HCT116 (cell line): ENCODE data around the gene HLA-DMA. TPM values are rescaled to one million over a fixed set of nuclear protein-coding genes. Genes with fewer than 3 reads are reported as not detected.

ENCODE experiments used
- ATAC-seq: fragments of 200-7000 bp; cut with Tn5 transposase; 2 replicates; pipeline ENCODE4 v1.9.1; 2020; ENCODE audit warnings: mild to moderate bottlenecking, moderate library complexity
- BruUV-seq: library from RNA; stranded (reverse); fragments of 400-500 nt; replicated peaks from 2 replicates; lab custom pipeline; 2021; lab: Mats Ljungman, UMichigan
- CTCF ChIA-PET: fragments of 300-600 bp; sonication (Branson Sonifier 250); formaldehyde crosslinking; loops from one replicate; lab custom pipeline; 2021; ENCODE audit warnings: antibody characterized with exemption; lab: Charles Lee
- POLR2A ChIA-PET: fragments of 300-600, 350-600 bp; sonication (Branson Sonifier 250); formaldehyde crosslinking; loops from one replicate; lab custom pipeline; 2021; ENCODE audit warnings: antibody characterized with exemption; lab: Charles Lee
- RAD21 ChIA-PET, 2 experiments: fragments of 300-600 bp; sonication (Branson Sonifier 250); formaldehyde crosslinking; loops; one replicate each; lab custom pipeline; 2023; ENCODE audit warnings: low total read pairs in 2 of 2; ENCODE audit not compliant: uncharacterized antibody in 2 of 2, unreplicated experiment in 2 of 2, low non-redundant PET in 1 of 2; lab: Charles Lee
- DNase-seq: peaks from one replicate; pipeline ENCODE4 v3.0.0-alpha.2; 2010; ENCODE audit warnings: low read depth, low spot score
- H2AFZ ChIP-seq: fragments of 200-600 bp; shearing (Covaris generic), sonication (generic); 2 replicates; pipeline ENCODE4 v1.6.1; 2017; ENCODE audit warnings: low read depth, mixed run types, mixed read lengths, antibody characterized with exemption, low read length; ENCODE audit not compliant: poor library complexity, severe bottlenecking
- H3K27ac ChIP-seq: 2 replicates; pipeline ENCODE4 v1.5.1; 2012; ENCODE audit warnings: low read depth, low read length
- H3K27me3 ChIP-seq: fragments of 200-600 bp; sonication (generic); 2 replicates; pipeline ENCODE4 v1.6.1; 2016; ENCODE audit warnings: mixed run types, low read length, mixed read lengths; ENCODE audit not compliant: insufficient read depth
- H3K36me3 ChIP-seq, 2 experiments: fragments of 200-500 bp in 1 of 2; fragments of 200-600 bp in 1 of 2; sonication (Bioruptor generic) in 1 of 2; sonication (generic) in 1 of 2; 2 replicates each; pipeline versions ENCODE4 v1.5.1 to v1.6.1; 2014 to 2016; ENCODE audit warnings: low read length in 2 of 2, inconsistent platforms in 1 of 2, mixed read lengths in 1 of 2, mixed run types in 1 of 2; ENCODE audit not compliant: insufficient read depth in 2 of 2, control insufficient read depth in 1 of 2
- H3K4me1 ChIP-seq, 2 experiments: fragments of 200-600 bp in 1 of 2; sonication (generic) in 1 of 2; 2 replicates each; pipeline versions ENCODE4 v1.5.1 to v1.6.1; 2012 to 2017; ENCODE audit warnings: low read length in 2 of 2, inconsistent platforms in 1 of 2, mild to moderate bottlenecking in 1 of 2, mixed read lengths in 1 of 2, mixed run types in 1 of 2, moderate library complexity in 1 of 2; ENCODE audit not compliant: insufficient read depth in 2 of 2, control insufficient read depth in 1 of 2
- H3K4me2 ChIP-seq: fragments of 200-600 bp; sonication (generic); 2 replicates; pipeline ENCODE4 v1.6.1; 2017; ENCODE audit warnings: mixed run types, low read length, mixed read lengths
- H3K4me3 ChIP-seq, 2 experiments: fragments of 200-600 bp in 1 of 2; sonication (generic) in 1 of 2; replicated peaks in 1 of 2; 2 replicates each; pipeline ENCODE4 v1.5.1; 2011 to 2016; ENCODE audit warnings: low read length in 2 of 2, control low read depth in 1 of 2, low read depth in 1 of 2, mild to moderate bottlenecking in 1 of 2, mixed read lengths in 1 of 2, mixed run types in 1 of 2
- H3K79me2 ChIP-seq: fragments of 200-600 bp; sonication (generic); 2 replicates; pipeline ENCODE4 v1.6.1; 2017; ENCODE audit warnings: mild to moderate bottlenecking, mixed run types, low read length, moderate library complexity, mixed read lengths; ENCODE audit not compliant: insufficient read depth
- H3K9ac ChIP-seq: fragments of 200-600 bp; sonication (generic); 2 replicates; pipeline ENCODE4 v1.6.1; 2016; ENCODE audit warnings: low read length, mixed read lengths
- H3K9me2 ChIP-seq: fragments of 200-600 bp; sonication (generic), shearing (Covaris generic); 2 replicates; pipeline ENCODE4 v1.6.1; 2017; ENCODE audit warnings: mixed run types, mild to moderate bottlenecking, moderate library complexity; ENCODE audit not compliant: insufficient read depth
- H3K9me3 ChIP-seq, 2 experiments: fragments of 200-500 bp in 1 of 2; fragments of 200-600 bp in 1 of 2; sonication (Bioruptor generic) in 1 of 2; sonication (generic) in 1 of 2; 2 replicates each; pipeline ENCODE4 v1.6.1; 2014 to 2017; ENCODE audit warnings: low read length in 2 of 2, mixed read lengths in 2 of 2, inconsistent platforms in 1 of 2, low read depth in 1 of 2, mild to moderate bottlenecking in 1 of 2, mixed run types in 1 of 2, moderate library complexity in 1 of 2; ENCODE audit not compliant: control insufficient read depth in 1 of 2, insufficient read depth in 1 of 2
- H4K20me1 ChIP-seq: fragments of 200-600 bp; sonication (generic), shearing (Covaris generic); 2 replicates; pipeline ENCODE4 v1.6.1; 2017; ENCODE audit warnings: mixed run types, mild to moderate bottlenecking, moderate library complexity; ENCODE audit not compliant: insufficient read depth
- CBX3 ChIP-seq: IDR thresholded peaks from 2 replicates; pipeline ENCODE4 v1.6.1; 2012; ENCODE audit warnings: low read depth
- CEBPB ChIP-seq: IDR thresholded peaks from 2 replicates; pipeline ENCODE4 v1.6.1; 2012; ENCODE audit warnings: low read depth
- EZH2phosphoT487 ChIP-seq: fragments of 200-600 bp; IDR thresholded peaks from 2 replicates; pipeline ENCODE4 v1.6.1; 2018; ENCODE audit warnings: antibody characterized with exemption, borderline replicate concordance
- JUND ChIP-seq: IDR thresholded peaks from 2 replicates; pipeline ENCODE4 v1.6.1; 2012
- RAD21 ChIP-seq: IDR thresholded peaks from 2 replicates; pipeline ENCODE4 v1.6.1; 2012; ENCODE audit warnings: low read depth, mild to moderate bottlenecking
- SRF ChIP-seq: IDR thresholded peaks from 2 replicates; pipeline ENCODE4 v1.6.1; 2012; ENCODE audit warnings: low read depth
- intact Hi-C: fragments of 100-400 bp; cut with micrococcal nuclease; formaldehyde crosslinking; loops from 2 replicates; pipeline ENCODE4 v1.10.0; 2022
- total RNA-seq: library from RNA; stranded (reverse); gene quantifications from one replicate; pipeline ENCODE4 v1.2.1, GENCODE V29; 2021; ENCODE audit not compliant: unreplicated experiment
- TF ChIP-seq, protein P1 (sequence below), 3 experiments: fragments of 200-600 bp in 1 of 3; sonication (generic) in 1 of 3; IDR thresholded peaks in 2 of 3; conservative IDR thresholded peaks in 1 of 3; 2 replicates each; pipeline ENCODE4 v1.5.1; 2012 to 2017; ENCODE audit warnings: low read depth in 2 of 3, low read length in 2 of 3, antibody characterized with exemption in 1 of 3, borderline replicate concordance in 1 of 3, control low read depth in 1 of 3, mild to moderate bottlenecking in 1 of 3, mixed read lengths in 1 of 3, mixed run types in 1 of 3, moderate library complexity in 1 of 3; ENCODE audit not compliant: insufficient read depth in 1 of 3

Gene HLA-DMA
- total RNA-seq, 1 experiment from 2014 or later: 12.1 TPM

DNA sequence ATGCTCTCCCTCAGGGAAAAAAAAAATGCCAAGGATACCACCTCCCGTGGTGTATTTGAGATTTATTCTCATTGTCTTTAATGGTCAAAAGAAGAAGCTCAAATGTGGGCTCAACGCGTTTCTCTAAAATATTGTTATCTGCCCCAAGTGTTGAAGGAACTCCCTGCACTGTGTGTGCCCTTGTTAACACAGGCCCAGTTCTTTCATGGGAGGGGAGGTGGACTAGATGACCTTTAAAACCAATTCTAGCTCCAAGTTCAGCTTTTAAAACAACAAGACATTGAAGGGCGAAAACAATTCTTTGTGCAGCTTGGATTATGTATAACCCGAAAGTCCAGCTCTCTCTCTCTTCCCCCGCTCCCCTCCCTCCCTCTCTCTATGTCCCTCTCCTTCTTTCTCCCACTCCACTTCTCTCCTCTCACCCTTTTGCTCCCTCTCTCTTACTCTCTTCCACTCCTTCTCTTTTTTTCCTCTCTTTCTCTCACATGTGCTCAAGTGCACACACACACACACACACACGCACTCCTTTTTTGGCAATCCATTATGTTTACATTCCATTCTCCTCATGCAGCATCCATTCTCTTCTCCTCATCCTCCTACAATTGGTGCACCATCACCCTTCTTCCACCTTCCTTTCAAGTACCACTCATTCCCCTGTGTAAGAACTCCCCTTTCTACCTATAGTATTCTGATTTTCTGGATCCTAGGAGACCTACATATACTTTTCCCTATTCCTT, 20.6 kb downstream of the HLA-DMA start:
- Histone ChIP-seq H4K20me1 (no peaks in the 10 kb centered on the region), H3K4me2 (no peak overlapping the region), H3K36me3 (no peaks in the 10 kb centered on the region), H3K79me2 (no peaks in the 10 kb centered on the region), H3K9me3 (no peaks in the 10 kb centered on the region), H3K4me3 (no peak overlapping the region), H3K9ac (no peak overlapping the region), H3K9me2 (no peaks in the 10 kb centered on the region), H3K27ac (no peak overlapping the region), H2AFZ (no peak overlapping the region), H3K4me1 (no peaks in the 10 kb centered on the region; a peak in 1 of 4 replicates)
- BruUV-seq: no TSS peak
- POLR2A ChIA-PET: no interaction called here
- no peak for TF ChIP-seq EZH2phosphoT487
- TF ChIP-seq, all 23 proteins: peak for 0
- intact Hi-C loops: loop anchor here (5.0 kb wide), 1 partner anchor 45 kb away; no protein-coding TSS in a partner anchor
- ChIA-PET CTCF (interaction anchor here (0.9 to 3.7 kb wide), 9 partner anchors 8 to 93 kb away, joined by 3 to 79 read pairs (median 6); partner anchors contain the start of genes BRD2, HLA-DMA, HLA-DMB and TAP2), RAD21 (no interaction called here)
- DNase-seq (no peak), ATAC-seq (no peak)
- H3K27me3 ChIP-seq: no peaks in the 10 kb centered on the region

DNA sequence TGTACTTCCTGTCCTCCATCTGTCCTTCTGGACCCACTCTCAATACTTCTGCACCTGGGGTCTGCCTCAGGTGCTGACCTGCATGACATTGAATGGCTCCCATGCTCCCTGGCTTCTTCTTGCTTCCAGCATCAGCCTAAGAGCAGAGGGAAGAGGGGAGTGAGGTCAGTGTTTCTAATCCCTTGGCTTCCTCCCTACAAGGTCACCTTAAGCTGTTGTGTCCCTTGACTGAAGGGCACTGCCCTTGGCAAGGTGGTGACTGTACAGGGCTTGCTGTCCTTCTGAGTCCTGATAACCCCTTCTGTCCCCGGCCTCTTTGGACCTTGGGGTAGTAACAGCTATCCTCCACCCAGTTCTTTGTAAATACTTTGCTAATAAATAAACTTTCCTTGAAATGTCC, 21.7 kb downstream of the HLA-DMA start:
- H2AFZ ChIP-seq: no peak overlapping the region
- H3K79me2 ChIP-seq: no peaks in the 10 kb centered on the region
- ATAC-seq: no peak
- no peaks in the 10 kb centered on the region for H3K36me3 ChIP-seq
- POLR2A ChIA-PET: no interaction called here
- H4K20me1 ChIP-seq: no peaks in the 10 kb centered on the region
- no peak overlapping the region for H3K9ac ChIP-seq
- H3K9me3 ChIP-seq: no peaks in the 10 kb centered on the region
- CTCF ChIA-PET: interaction anchor here (1.4 to 1.5 kb wide), 2 partner anchors 41 to 53 kb away, joined by 3 to 6 read pairs; no protein-coding TSS in a partner anchor
- H3K27ac ChIP-seq: no peak overlapping the region
- no peak overlapping the region for H3K4me2 ChIP-seq
- H3K4me3 ChIP-seq: no peak overlapping the region
- no peaks in the 10 kb centered on the region; a peak in 1 of 4 replicates for H3K4me1 ChIP-seq
- BruUV-seq: no TSS peak
- no peaks in the 10 kb centered on the region for H3K9me2 ChIP-seq
- TF ChIP-seq SRF: no peak
- TF ChIP-seq, protein P1, sequence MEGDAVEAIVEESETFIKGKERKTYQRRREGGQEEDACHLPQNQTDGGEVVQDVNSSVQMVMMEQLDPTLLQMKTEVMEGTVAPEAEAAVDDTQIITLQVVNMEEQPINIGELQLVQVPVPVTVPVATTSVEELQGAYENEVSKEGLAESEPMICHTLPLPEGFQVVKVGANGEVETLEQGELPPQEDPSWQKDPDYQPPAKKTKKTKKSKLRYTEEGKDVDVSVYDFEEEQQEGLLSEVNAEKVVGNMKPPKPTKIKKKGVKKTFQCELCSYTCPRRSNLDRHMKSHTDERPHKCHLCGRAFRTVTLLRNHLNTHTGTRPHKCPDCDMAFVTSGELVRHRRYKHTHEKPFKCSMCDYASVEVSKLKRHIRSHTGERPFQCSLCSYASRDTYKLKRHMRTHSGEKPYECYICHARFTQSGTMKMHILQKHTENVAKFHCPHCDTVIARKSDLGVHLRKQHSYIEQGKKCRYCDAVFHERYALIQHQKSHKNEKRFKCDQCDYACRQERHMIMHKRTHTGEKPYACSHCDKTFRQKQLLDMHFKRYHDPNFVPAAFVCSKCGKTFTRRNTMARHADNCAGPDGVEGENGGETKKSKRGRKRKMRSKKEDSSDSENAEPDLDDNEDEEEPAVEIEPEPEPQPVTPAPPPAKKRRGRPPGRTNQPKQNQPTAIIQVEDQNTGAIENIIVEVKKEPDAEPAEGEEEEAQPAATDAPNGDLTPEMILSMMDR (IDR thresholded peaks at IDR 0.05 in 2 of 3, conservative IDR thresholded peaks at IDR 0.05 in 1 of 3; ENCODE audit: borderline replicate concordance in 1 of 3, insufficient read depth in 1 of 3, low read depth in 2 of 3, low read length in 2 of 3): no peak
- no peak for TF ChIP-seq JUND
- TF ChIP-seq CBX3: no peak
- no peak for TF ChIP-seq CEBPB
- TF ChIP-seq RAD21: no peak
- no peaks in the 10 kb centered on the region for H3K27me3 ChIP-seq
- no peak for DNase-seq
- RAD21 ChIA-PET: no interaction called here
- intact Hi-C loops: loop anchor here (5.0 kb wide), 1 partner anchor 44 kb away; no protein-coding TSS in a partner anchor
